HL-60 (cell line): ENCODE measurements around the gene BAZ2B.

Experiments used
- DNase-seq, 2 experiments: peaks; one replicate each; pipeline ENCODE4 v3.0.0-alpha.2; 2010 to 2020; ENCODE audit warnings: low read depth in 1 of 2, low spot score in 1 of 2
- H3K27ac ChIP-seq: fragments of 250-450 bp; sonication (Bioruptor Pico); replicated peaks from 2 replicates; pipeline ENCODE4 v1.5.1; 2020; ENCODE audit warnings: mild to moderate bottlenecking, moderate library complexity
- H3K27me3 ChIP-seq: fragments of 250-450 bp; sonication (Bioruptor Pico); 2 replicates; pipeline ENCODE4 v1.5.1; 2021; ENCODE audit warnings: mild to moderate bottlenecking, moderate library complexity; ENCODE audit not compliant: insufficient read depth, poor library complexity, severe bottlenecking
- H3K4me3 ChIP-seq: replicated peaks from 2 replicates; pipeline ENCODE4 v1.5.1; 2011; ENCODE audit warnings: mild to moderate bottlenecking, control low read depth, low read length; ENCODE audit not compliant: insufficient read depth
- CTCF ChIP-seq: IDR thresholded peaks from one replicate; pipeline ENCODE4 v1.5.1; 2011; ENCODE audit warnings: low read length, control low read depth, inconsistent platforms; ENCODE audit not compliant: insufficient read depth
- GABPA ChIP-seq: IDR thresholded peaks from 2 replicates; pipeline ENCODE4 v1.6.1; 2012; ENCODE audit warnings: low read depth
- POLR2AphosphoS5 ChIP-seq: IDR thresholded peaks from 2 replicates; pipeline ENCODE4 v1.6.1; 2012; ENCODE audit warnings: low read depth
- REST ChIP-seq: IDR thresholded peaks from 2 replicates; pipeline ENCODE4 v1.6.1; 2012; ENCODE audit warnings: low read depth; ENCODE audit not compliant: insufficient replicate concordance
- SPI1 ChIP-seq: IDR thresholded peaks from 2 replicates; pipeline ENCODE4 v1.6.1; 2012; ENCODE audit warnings: low read depth, mild to moderate bottlenecking, borderline replicate concordance

Gene BAZ2B

GRCh38 chr2:159272156-159272555 is 344.2 kb downstream of the BAZ2B start:
- DNase-seq = no peak
- Histone ChIP-seq H3K27ac (no peak overlapping the region), H3K27me3 (no peaks in the 10 kb centered on the region), H3K4me3 (no peak overlapping the region)
- TF ChIP-seq POLR2AphosphoS5 = no peak
- no peak for TF ChIP-seq CTCF
- no peak for TF ChIP-seq REST
- no peak for TF ChIP-seq GABPA
- no peak for TF ChIP-seq SPI1

- DNase-seq = no peak
- no peak overlapping the region for H3K4me3 ChIP-seq
Observed at GRCh38 chr2:159270744-159271379, 345.5 kb downstream of the BAZ2B start.

More at GRCh38 chr2:159270744-159271379, 345.5 kb downstream of the BAZ2B start:
- TF ChIP-seq REST (no peak), POLR2AphosphoS5 (no peak), CTCF (no peak)
- Histone ChIP-seq H3K27ac (no peak overlapping the region), H3K27me3 (no peaks in the 10 kb centered on the region)
